Kidney (tissue), 14 donors: Measurements from ENCODE around the gene FRAT2. TPM values are rescaled to one million over a fixed set of nuclear protein-coding genes. Genes with fewer than 3 reads are reported as not detected.
A peak's percentile ranks its signal among the peaks of the same experiment; 100 is the strongest.

ENCODE experiments used
- DNase-seq, 5 donors: peaks; one replicate each; pipeline ENCODE4 v3.0.0-alpha.2; 2013 to 2020
- FAIRE-seq: peaks from 2 replicates; lab custom pipeline; 2012; peaks lifted over from hg19 to GRCh38; lab: Jason Lieb, UNC
- H3K27ac ChIP-seq, 2 donors: one replicate each; pipeline ENCODE4 v1.7.0; 2013; ENCODE audit warnings: low read depth in 2 of 2, low read length in 2 of 2, inconsistent platforms in 1 of 2
- H3K27me3 ChIP-seq: one replicate; pipeline ENCODE4 v1.7.1; 2013; ENCODE audit warnings: low read length, inconsistent platforms; ENCODE audit not compliant: control insufficient read depth, insufficient read depth
- H3K36me3 ChIP-seq, 3 donors: one replicate each; pipeline versions ENCODE4 v1.7.0 to v1.7.1; 2013; ENCODE audit warnings: low read length in 3 of 3, control low read depth in 1 of 3, inconsistent platforms in 1 of 3; ENCODE audit not compliant: insufficient read depth in 3 of 3, control insufficient read depth in 2 of 3
- H3K4me1 ChIP-seq, 3 donors: one replicate each; pipeline versions ENCODE4 v1.7.0 to v1.7.1; 2013; ENCODE audit warnings: low read length in 3 of 3, inconsistent platforms in 1 of 3, low read depth in 1 of 3; ENCODE audit not compliant: control insufficient read depth in 2 of 3, insufficient read depth in 2 of 3
- H3K4me3 ChIP-seq, 3 donors: one replicate each; pipeline versions ENCODE4 v1.7.0 to v1.8.1; 2013; ENCODE audit warnings: low read length in 3 of 3, control low read depth in 1 of 3, inconsistent platforms in 1 of 3
- H3K9ac ChIP-seq, 3 donors: one replicate each; pipeline versions ENCODE4 v1.7.0 to v1.7.1; 2013; ENCODE audit warnings: low read length in 3 of 3, control low read depth in 1 of 3, inconsistent platforms in 1 of 3
- H3K9me3 ChIP-seq, 3 donors: one replicate each; pipeline versions ENCODE4 v1.7.0 to v1.7.1; 2013; ENCODE audit warnings: low read length in 3 of 3, control low read depth in 1 of 3, inconsistent platforms in 1 of 3; ENCODE audit not compliant: control insufficient read depth in 2 of 3, insufficient read depth in 1 of 3
- intact Hi-C: fragments of 100-400 bp; cut with DNase I; formaldehyde crosslinking; loops from one replicate; pipeline ENCODE4 v1.11.1; 2022
- polyA plus RNA-seq: library from polyadenylated mRNA; stranded (reverse); fragments of 350-450 nt; fragmentation: Illumina TruSeq; extraction: RNeasy Lipid Tissue Mini Kit (QIAGEN cat#74804); gene quantifications from one replicate; pipeline ENCODE4 v1.2.3, GENCODE V29; 2014; ENCODE audit warnings: low read depth, low replicate concordance; ENCODE audit not compliant: insufficient read depth
- total RNA-seq: library from RNA; stranded (reverse); fragmentation: NEBNext Ultra II Directional; extraction: Animal tissue kit (Norgen Biotek cat#: 25700); gene quantifications from one replicate; pipeline ENCODE4 v1.2.1, GENCODE V29; 2021
- TF ChIP-seq, protein P1 (sequence below): IDR thresholded peaks from 3 replicates; pipeline ENCODE4 v1.5.1; 2012; ENCODE audit warnings: mild to moderate bottlenecking, moderate library complexity, borderline replicate concordance; ENCODE audit not compliant: insufficient read depth; ENCODE audit errors: extremely low read depth
- donor health status: control.
- donor health status: control.
- donor health status: control.
- donor health status: control.
- donor health status: control.
- donor health status: DM: yes; HTN: yes; CAD: no.
- donor health status: Normal renal cell carcinoma (clear cell type).

Gene FRAT2
- total and polyA plus RNA-seq, 2 donors from 2014 or later, result 5.4 to 16.8 TPM

DNA sequence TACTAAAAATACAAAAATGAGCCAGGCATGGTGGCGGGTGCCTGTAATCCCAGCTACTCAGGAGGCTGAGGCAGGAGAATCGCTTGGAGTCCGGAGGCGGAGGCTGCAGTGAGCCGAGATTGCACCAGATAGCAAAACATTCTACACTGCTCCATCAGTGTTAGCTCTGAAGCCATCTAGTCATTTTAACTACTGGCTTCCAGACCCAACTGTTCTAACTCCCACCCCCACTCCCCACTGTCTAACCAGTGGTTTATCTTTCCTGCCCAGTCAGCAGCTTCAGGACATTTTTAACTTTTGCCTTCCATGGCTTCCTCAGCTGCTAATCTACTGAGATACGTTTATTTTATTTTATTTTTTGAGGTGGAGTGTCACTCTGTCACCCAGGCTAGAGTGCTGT, 21.6 kb downstream of the FRAT2 start:
- FAIRE-seq (no peak), DNase-seq (peak in 1 of 5 donors; percentile 12)
- Histone ChIP-seq H3K36me3 (no peaks in the 10 kb centered on the region), H3K4me1 (no peaks in the 10 kb centered on the region), H3K9me3 (no peaks in the 10 kb centered on the region), H3K27me3 (no peaks in the 10 kb centered on the region), H3K4me3 (no peak overlapping the region), H3K27ac (no peak overlapping the region), H3K9ac (no peak overlapping the region)
- TF ChIP-seq, protein P1, sequence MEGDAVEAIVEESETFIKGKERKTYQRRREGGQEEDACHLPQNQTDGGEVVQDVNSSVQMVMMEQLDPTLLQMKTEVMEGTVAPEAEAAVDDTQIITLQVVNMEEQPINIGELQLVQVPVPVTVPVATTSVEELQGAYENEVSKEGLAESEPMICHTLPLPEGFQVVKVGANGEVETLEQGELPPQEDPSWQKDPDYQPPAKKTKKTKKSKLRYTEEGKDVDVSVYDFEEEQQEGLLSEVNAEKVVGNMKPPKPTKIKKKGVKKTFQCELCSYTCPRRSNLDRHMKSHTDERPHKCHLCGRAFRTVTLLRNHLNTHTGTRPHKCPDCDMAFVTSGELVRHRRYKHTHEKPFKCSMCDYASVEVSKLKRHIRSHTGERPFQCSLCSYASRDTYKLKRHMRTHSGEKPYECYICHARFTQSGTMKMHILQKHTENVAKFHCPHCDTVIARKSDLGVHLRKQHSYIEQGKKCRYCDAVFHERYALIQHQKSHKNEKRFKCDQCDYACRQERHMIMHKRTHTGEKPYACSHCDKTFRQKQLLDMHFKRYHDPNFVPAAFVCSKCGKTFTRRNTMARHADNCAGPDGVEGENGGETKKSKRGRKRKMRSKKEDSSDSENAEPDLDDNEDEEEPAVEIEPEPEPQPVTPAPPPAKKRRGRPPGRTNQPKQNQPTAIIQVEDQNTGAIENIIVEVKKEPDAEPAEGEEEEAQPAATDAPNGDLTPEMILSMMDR, result no peak
- intact Hi-C loops, result no loop called here

DNA sequence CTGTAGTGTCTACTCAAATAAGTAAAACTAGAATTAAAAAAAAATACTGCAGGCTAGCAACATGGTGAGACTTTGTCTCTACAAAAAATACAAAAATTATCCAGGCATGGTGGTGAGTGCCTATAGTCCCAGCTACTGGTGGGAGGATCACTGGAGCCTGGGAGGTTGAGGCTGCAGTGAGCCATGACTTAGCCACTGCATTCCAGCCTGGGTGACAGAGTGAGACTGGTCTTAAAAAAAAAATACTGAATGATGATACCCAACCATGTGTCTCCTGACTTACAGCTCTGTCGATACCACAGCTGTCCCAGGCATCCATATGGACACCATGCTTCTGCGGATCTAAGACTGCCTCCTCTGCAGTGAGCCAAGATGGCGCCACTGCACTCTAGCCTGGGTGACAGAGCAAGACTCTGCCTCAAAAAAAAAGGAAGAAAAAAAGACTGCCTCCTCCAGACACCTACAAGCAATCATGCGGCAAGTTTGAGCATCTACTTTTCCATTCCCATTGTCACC, 23.4 kb downstream of the FRAT2 start:
- H3K4me3 ChIP-seq, result no peak overlapping the region
- H3K27ac ChIP-seq, result no peak overlapping the region
- no peaks in the 10 kb centered on the region for H3K36me3 ChIP-seq
- H3K4me1 ChIP-seq, result no peaks in the 10 kb centered on the region
- TF ChIP-seq, protein P1, result no peak
- H3K9ac ChIP-seq, result no peak overlapping the region
- FAIRE-seq (no peak), DNase-seq (peak in 1 of 5 donors; percentile 50)
- no peaks in the 10 kb centered on the region for H3K27me3 ChIP-seq
- intact Hi-C loops, result no loop called here
- H3K9me3 ChIP-seq, result no peaks in the 10 kb centered on the region

DNA sequence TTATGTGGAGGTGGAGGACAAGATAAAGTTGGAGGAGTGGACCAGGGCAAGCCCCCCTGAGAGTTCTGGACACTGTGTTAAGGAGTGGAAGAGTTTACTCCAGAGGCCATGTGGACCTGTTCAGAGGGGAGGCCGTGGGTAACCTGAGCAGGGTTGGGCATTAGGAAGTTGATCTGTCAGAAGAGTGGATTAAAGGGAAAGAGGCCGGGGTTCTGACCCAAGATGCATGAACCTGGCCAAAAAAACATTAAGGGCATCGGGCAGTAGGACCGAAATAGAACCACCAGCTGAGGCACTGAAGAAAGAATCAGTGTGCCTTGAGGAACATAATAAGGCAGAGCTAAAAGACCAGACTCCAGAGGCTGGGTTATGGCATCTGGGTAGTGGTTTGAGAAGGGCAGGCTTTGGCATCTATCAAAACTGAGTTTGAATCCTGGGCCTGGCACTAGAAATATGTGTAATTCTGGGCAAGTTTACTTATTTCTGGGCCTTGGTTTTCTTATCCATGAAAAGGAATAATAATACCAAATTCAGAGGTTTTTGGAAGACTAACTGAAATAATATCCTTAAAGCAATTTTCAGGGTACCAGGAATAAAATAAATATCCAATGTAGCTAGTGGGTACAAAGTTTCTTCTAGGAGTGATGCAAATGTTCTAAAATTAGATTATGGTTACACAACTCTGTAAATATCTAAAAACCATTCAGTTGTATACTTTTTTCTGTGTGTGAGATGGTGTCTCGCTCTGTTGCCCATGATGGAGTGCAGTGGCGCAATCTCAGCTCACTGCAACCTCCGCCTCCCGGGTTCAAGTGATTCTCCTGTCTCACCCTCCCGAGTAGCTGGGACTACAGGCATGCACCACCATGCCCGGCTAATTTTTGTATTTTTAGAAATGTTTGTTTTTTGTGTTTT, 26.4 kb downstream of the FRAT2 start:
- Histone ChIP-seq H3K4me1 (no peaks in the 10 kb centered on the region), H3K9ac (no peak overlapping the region), H3K27ac (no peak overlapping the region), H3K4me3 (no peak overlapping the region), H3K27me3 (no peaks in the 10 kb centered on the region), H3K9me3 (no peaks in the 10 kb centered on the region), H3K36me3 (no peaks in the 10 kb centered on the region)
- FAIRE-seq (no peak), DNase-seq (no peak)
- intact Hi-C loops, result no loop called here
- TF ChIP-seq, protein P1, result no peak
